Measurements from ENCODE around the gene ATP5F1C.
"Not testable (repeated sequence)": the region's sequence is repeated elsewhere in the genome, so short reads cannot be mapped to it uniquely, and the experiment has no call there.

The ATP5F1C gene

DNA sequence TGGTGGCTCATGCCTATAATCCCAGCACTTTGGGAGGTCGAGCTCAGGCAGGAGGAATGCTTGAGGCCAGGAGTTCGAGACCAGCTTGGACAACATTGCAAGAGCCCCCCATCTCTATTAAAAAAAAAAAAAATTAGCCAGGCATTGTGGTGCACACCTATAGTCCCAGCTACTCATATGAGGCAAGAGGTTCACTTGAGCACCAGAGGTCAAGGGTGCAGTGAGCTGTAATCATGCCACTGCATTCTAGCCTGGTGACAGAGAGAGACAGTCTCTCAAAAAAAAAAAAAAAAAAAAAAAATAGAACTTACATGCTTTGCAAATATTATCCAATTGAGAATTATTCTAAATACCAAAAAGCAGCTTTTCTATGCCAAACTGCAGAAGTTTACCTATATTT, 11.2 kb upstream of the ATP5F1C start:
- DNase-seq (ENCODE audit: low spot score) = no peak
- Histone ChIP-seq H3K4me3 (no peak overlapping the region), H3K27ac (no peak overlapping the region)
- TF ChIP-seq, protein P1, sequence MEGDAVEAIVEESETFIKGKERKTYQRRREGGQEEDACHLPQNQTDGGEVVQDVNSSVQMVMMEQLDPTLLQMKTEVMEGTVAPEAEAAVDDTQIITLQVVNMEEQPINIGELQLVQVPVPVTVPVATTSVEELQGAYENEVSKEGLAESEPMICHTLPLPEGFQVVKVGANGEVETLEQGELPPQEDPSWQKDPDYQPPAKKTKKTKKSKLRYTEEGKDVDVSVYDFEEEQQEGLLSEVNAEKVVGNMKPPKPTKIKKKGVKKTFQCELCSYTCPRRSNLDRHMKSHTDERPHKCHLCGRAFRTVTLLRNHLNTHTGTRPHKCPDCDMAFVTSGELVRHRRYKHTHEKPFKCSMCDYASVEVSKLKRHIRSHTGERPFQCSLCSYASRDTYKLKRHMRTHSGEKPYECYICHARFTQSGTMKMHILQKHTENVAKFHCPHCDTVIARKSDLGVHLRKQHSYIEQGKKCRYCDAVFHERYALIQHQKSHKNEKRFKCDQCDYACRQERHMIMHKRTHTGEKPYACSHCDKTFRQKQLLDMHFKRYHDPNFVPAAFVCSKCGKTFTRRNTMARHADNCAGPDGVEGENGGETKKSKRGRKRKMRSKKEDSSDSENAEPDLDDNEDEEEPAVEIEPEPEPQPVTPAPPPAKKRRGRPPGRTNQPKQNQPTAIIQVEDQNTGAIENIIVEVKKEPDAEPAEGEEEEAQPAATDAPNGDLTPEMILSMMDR (IDR thresholded peaks at IDR 0.05) = no peak

DNA sequence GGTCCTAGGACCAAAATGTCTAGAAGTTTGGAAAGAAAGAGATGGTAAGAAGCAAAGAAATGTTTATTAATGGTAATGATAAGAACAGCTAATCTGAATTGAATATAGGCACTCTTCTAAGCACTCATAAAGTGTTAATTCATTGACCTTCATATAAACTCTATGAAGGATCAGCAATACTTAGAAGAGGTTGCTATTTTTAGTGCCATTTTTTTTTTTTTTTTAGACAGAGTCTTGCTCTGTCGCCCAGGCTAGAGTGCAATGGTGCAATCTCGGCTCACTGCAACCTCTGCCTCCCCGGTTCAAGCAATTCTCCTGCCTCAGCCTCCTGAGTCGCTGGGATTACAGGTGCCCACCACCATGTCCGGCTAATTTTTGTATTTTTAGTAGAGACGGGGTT, 5.8 kb upstream of the ATP5F1C start:
- DNase-seq (ENCODE audit: low spot score); H3K4me3 ChIP-seq; H3K27ac ChIP-seq: not testable (repeated sequence)

DNA sequence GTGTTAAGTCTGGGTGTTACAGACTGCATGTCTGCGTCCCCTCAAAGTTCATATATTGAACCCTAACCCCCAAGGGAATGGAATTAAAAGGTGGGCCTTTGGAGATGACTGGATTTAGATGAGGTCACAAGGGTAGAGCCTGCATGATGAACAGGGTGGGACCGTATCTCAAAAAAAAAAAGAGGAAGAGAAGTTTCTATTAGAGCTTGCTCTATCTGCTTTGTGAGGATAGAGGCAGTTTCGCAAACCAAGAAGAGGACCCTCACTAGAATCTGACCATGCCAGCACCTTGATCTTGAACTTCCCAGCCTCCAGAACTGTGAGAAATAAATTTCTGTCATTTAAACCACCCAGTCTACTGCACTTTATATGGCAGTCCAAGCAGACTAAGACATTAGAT, 1.5 kb upstream of the ATP5F1C start:
- TF ChIP-seq, protein P1 (IDR thresholded peaks at IDR 0.05) = no peak
- H3K27ac ChIP-seq = no peak overlapping the region
- peak overlapping the region; percentile 86 for H3K4me3 ChIP-seq
- no peak for DNase-seq (ENCODE audit: low spot score)

DNA sequence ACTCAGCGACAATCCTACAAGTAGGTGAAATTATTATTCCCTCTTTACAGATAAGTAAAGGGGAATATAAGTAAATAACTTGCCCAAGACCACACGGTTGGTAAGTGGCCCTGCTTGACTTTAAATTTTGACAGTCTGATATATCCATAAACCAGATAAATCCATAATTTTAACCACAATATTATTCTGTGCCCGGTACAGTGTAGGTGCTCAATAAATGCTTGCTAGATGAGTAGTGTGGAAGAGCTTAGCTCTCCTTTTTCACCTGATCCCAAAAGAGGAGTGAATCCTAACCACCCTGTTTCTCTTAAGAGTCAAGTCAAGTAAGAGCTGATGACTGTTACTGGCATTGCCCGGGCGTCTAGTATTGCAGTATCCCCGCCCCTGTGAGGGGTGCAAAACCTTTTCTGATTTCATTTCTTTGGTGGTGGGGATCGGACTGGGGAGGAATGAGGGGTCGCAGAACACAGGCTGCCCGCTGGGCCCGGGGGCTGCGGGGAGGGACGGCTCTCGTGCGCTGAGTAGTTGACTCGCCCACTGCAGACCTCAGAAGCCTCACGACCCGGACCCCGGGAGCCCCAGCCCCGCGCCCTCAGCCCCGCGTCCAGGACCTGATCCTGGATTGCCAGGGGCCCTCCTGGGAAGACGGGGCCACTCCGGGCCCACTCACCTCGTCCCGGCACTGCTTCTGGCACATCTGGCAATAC, 674 bp upstream of the ATP5F1C start:
- DNase-seq (ENCODE audit: low spot score) = no peak
- peak overlapping the region; percentile 81 to 87 for H3K27ac ChIP-seq
- TF ChIP-seq, protein P1 (IDR thresholded peaks at IDR 0.05) = no peak
- H3K4me3 ChIP-seq = peak overlapping the region; percentile 86

DNA sequence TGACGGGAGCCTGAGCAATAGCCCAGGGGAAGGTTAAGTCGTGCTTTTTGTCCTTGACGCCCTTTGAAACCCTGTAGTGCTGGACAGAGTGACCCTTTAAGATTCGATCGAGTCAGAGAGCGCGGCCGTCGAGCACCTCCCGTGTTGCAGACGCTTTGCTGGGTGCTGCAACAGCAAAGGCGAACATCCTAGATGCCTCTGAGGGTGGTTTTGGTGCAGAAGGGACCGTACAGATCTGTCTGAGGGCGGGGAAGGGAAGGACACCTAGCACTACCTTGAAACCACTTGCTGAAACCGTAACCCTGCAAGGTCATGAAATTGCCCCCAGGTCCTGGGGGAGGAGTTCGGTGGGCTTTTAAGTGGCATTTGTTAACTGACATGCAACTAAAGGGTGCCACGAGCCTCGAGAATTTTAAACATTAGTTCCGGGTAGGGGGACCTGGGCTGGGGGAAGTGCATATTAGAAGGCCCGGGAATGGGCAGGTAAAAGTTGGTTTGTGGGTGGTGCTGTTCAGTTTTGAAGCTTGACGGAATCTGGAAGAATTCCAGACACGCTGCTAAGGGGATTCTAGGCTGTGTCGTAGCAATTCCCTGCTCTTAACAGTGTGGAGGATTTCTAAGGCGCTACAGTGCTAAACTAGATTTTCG, 786 bp downstream of the ATP5F1C start:
- TF ChIP-seq, protein P1 (IDR thresholded peaks at IDR 0.05) = no peak
- no peak for DNase-seq (ENCODE audit: low spot score)
- H3K4me3 ChIP-seq = peak overlapping the region; percentile 86
- peak overlapping the region; percentile 81 to 87 for H3K27ac ChIP-seq

DNA sequence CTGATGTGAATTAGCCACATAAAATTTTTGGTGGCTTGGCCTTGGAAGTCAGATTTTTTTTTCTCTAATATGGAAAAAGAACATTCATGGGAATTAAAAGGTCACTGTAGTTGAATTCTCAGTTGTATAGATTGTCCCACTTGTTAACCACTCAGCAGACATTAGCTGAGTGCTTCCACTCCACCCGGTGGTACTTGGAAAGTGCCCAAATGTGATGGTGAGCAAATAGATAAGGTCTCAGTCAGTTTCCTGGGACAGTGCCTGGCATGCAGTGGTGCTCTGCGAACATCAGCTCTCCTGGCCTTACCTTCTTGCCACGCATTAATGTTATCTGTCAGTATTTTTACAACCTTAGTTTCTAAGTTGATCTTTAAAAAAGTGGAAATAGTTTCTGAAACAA, 1.4 kb downstream of the ATP5F1C start:
- no peak overlapping the region for H3K27ac ChIP-seq
- H3K4me3 ChIP-seq = peak overlapping the region; percentile 86
- TF ChIP-seq, protein P1 (IDR thresholded peaks at IDR 0.05) = no peak
- no peak for DNase-seq (ENCODE audit: low spot score)

DNA sequence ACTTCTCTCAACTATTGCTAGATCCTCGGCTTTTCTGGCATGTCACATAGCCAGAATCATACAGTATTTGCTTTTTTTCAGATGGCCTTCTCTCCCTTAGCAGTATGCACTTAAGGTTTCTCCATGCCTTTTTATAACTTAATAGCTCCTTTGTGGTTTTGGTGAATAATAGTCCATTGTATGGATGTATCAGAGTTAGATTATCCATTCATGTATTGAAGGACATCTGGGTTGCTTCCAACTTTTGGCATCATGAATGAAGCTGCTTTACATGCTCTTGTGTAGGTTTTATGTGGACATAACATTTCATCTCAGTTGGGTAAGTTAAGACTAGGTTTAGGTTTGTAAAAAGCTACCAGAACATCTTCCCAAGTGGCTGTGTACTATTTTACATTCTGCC, 4.6 kb downstream of the ATP5F1C start:
- no peak overlapping the region for H3K4me3 ChIP-seq
- no peak overlapping the region for H3K27ac ChIP-seq
- TF ChIP-seq, protein P1 (IDR thresholded peaks at IDR 0.05) = no peak
- DNase-seq (ENCODE audit: low spot score) = no peak

Data from coronary artery (tissue), 2 donors.